GM21526 (cell line): ENCODE results near the gene ZCCHC14.

ENCODE experiments used
- ATAC-seq: cut with Tn5 transposase; IDR thresholded peaks from one replicate; pipeline ENCODE4 v1.9.1; 2021; ENCODE audit warnings: moderate library complexity; ENCODE audit not compliant: unreplicated experiment, low FRiP score

ZCCHC14 gene

GRCh38 chr16:87492721-87493607, at the start of gene ZCCHC14:
ZCCHC14 (minus strand) TSS chr16:87493024; CDS start chr16:87492238, 786 bp downstream.
- ATAC-seq, result peak; percentile 87

GRCh38 chr16:87541872-87542234, 49.0 kb upstream of the ZCCHC14 start:
- no peak for ATAC-seq

GRCh38 chr16:87541147-87541871, 48.5 kb upstream of the ZCCHC14 start:
- no peak for ATAC-seq

- ATAC-seq, result no peak
Measured at GRCh38 chr16:87540897-87541146, 48.0 kb upstream of the ZCCHC14 start.

GRCh38 chr16:87540072-87540896, 47.5 kb upstream of the ZCCHC14 start:
- ATAC-seq, result no peak

- no peak for ATAC-seq
Measured at GRCh38 chr16:87539113-87539512, 46.3 kb upstream of the ZCCHC14 start.

- ATAC-seq, result no peak
Measured at GRCh38 chr16:87538594-87538993, 45.8 kb upstream of the ZCCHC14 start.

GRCh38 chr16:87538160-87538559, 45.3 kb upstream of the ZCCHC14 start:
- no peak for ATAC-seq

- ATAC-seq, result no peak
Measured at GRCh38 chr16:87536795-87537142, 43.9 kb upstream of the ZCCHC14 start.

- ATAC-seq, result no peak
Measured at GRCh38 chr16:87535855-87536794, 43.3 kb upstream of the ZCCHC14 start.

GRCh38 chr16:87535457-87535854, 42.6 kb upstream of the ZCCHC14 start:
- ATAC-seq, result no peak

- ATAC-seq, result no peak
Measured at GRCh38 chr16:87534751-87535150, 41.9 kb upstream of the ZCCHC14 start.

- no peak for ATAC-seq
Measured at GRCh38 chr16:87534030-87534653, 41.3 kb upstream of the ZCCHC14 start.

GRCh38 chr16:87533061-87533460, 40.2 kb upstream of the ZCCHC14 start:
- ATAC-seq, result no peak

GRCh38 chr16:87531418-87531817, 38.6 kb upstream of the ZCCHC14 start:
- no peak for ATAC-seq

GRCh38 chr16:87528690-87529579, 36.1 kb upstream of the ZCCHC14 start:
- no peak for ATAC-seq

GRCh38 chr16:87527055-87527724, 34.4 kb upstream of the ZCCHC14 start:
- no peak for ATAC-seq

GRCh38 chr16:87526238-87526947, 33.6 kb upstream of the ZCCHC14 start:
- ATAC-seq, result no peak
